ENCODE data around the gene FGF7. TPM values are rescaled to one million over a fixed set of nuclear protein-coding genes. Genes with fewer than 3 reads are reported as not detected.

Gene FGF7
- total and polyA plus RNA-seq, 2 of the 8 experiments (the other 6 are each of a cell fraction or from before 2014, with no cell fraction given), result not detected

DNA sequence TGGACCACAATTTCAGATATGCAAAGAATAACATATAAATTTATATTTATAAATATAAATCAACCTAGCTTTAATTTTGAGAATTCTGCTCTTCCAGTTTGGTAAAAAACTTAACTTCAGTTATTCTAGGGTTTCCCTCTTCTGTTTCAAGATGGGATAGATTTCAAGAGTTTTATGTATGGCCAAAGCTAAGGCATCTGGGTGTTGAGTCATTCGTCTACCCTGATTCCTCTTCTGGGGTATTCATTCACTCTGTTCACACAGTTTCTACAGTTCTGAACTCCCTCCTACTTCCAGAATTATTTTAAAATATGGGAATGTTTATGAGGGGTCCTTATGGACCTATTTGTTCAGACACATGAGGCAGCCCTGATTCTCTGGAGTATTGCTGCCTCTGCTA lies 4.2 kb upstream of the FGF7 start:
- POLR2A ChIA-PET (ENCODE audit: partially characterized antibody), result no interaction called here
- WGBS, 2 experiments (ENCODE audit: extremely low coverage in 1 of 2, insufficient coverage in 1 of 2, insufficient read length in 1 of 2, insufficient replicate concordance in 2 of 2, low coverage in 1 of 2, low lambda C conversion rate in 2 of 2, missing lambda C conversion rate in 1 of 2), result 68% methylated on average over 1 of the region's 1 CpG; no CpG with 5 or more reads in 1 of the 2 experiments
- DNase-seq (ENCODE audit: low read depth in 1 of 2, low spot score in 2 of 2), result no peak
- TF ChIP-seq JUND (IDR thresholded peaks at IDR 0.05; ENCODE audit: low read length), result no peak
- no peak for TF ChIP-seq TBP (IDR thresholded peaks at IDR 0.05; ENCODE audit: low read depth, low read length)
- no peak for TF ChIP-seq YY1 (IDR thresholded peaks at IDR 0.05; ENCODE audit: low read depth, low read length)
- TF ChIP-seq CBX5 (IDR thresholded peaks at IDR 0.05; ENCODE audit: low read depth, low read length), result no peak
- no peak for TF ChIP-seq CTCF (IDR thresholded peaks at IDR 0.05; ENCODE audit: control extremely low read depth in 1 of 3, insufficient read depth in 1 of 3, low read depth in 1 of 3, low read length in 3 of 3)
- no peak for TF ChIP-seq BCL11A (IDR thresholded peaks at IDR 0.05; ENCODE audit: low read depth in 2 of 2, low read length in 2 of 2)
- no peak for TF ChIP-seq GTF2F1 (IDR thresholded peaks at IDR 0.05; ENCODE audit: borderline replicate concordance, low read depth, low read length)
- TF ChIP-seq SUZ12 (IDR thresholded peaks at IDR 0.05; ENCODE audit: low read length), result no peak
- no peak for TF ChIP-seq KDM1A (IDR thresholded peaks at IDR 0.05; ENCODE audit: borderline replicate concordance, low read length)
- no peak for TF ChIP-seq EZH2 (IDR thresholded peaks at IDR 0.05; ENCODE audit: low read depth, low read length, severe bottlenecking)
- TF ChIP-seq EP300 (IDR thresholded peaks at IDR 0.05; ENCODE audit: borderline replicate concordance in 1 of 2, low read depth in 2 of 2, low read length in 2 of 2), result no peak
- no peak for TF ChIP-seq SIN3A (conservative IDR thresholded peaks at IDR 0.05 in 1 of 2, IDR thresholded peaks at IDR 0.05 in 1 of 2; ENCODE audit: low read depth in 1 of 2, low read length in 2 of 2)

More for the DNA sequence above, 4.2 kb upstream of the FGF7 start:
- Histone ChIP-seq H3K23ac (ENCODE audit: insufficient read length) (no peak overlapping the region), H3K4me2 (ENCODE audit: insufficient read depth in 1 of 2, low read depth in 2 of 2, low read length in 2 of 2) (no peak overlapping the region), H2BK15ac (ENCODE audit: low read length) (no peak overlapping the region), H2BK5ac (ENCODE audit: low read depth, low read length) (no peak overlapping the region), H3K27me3 (replicated peaks in 1 of 4; ENCODE audit: control insufficient read depth in 3 of 4, extremely low read depth in 1 of 4, insufficient read depth in 3 of 4, low read length in 3 of 4) (no peaks in the 10 kb centered on the region), H4K5ac (ENCODE audit: insufficient read length, low read depth, low read length) (no peak overlapping the region), H3K18ac (ENCODE audit: extremely low read depth, low read length) (no peak overlapping the region), H4K91ac (replicated peaks; ENCODE audit: insufficient read length, low read length) (no peak overlapping the region), H3K27ac (ENCODE audit: low read depth, low read length) (no peak overlapping the region), H2AK5ac (ENCODE audit: low read depth, low read length) (no peak overlapping the region), H2BK120ac (replicated peaks; ENCODE audit: low read depth, low read length) (no peak overlapping the region), H2AFZ (ENCODE audit: low read length) (no peak overlapping the region), H3K9me3 (ENCODE audit: insufficient read depth in 2 of 2, low read depth in 1 of 2, low read length in 1 of 2) (no peaks in the 10 kb centered on the region), H3K79me1 (ENCODE audit: low read depth, low read length) (no peaks in the 10 kb centered on the region), H2BK12ac (ENCODE audit: low read depth, low read length) (no peak overlapping the region), H3K4me3 (ENCODE audit: extremely low read depth in 1 of 4, insufficient read depth in 2 of 4, low read depth in 3 of 4, low read length in 4 of 4) (no peak overlapping the region), H3K4me1 (replicated peaks in 1 of 4; ENCODE audit: control insufficient read depth in 3 of 4, insufficient read depth in 4 of 4, low read length in 3 of 4) (no peaks in the 10 kb centered on the region; a peak in 1 of 7 replicates), H3K23me2 (ENCODE audit: low read depth, low read length) (no peaks in the 10 kb centered on the region), H3K36me3 (ENCODE audit: control insufficient read depth in 2 of 4, insufficient read depth in 4 of 4, low read length in 3 of 4) (no peaks in the 10 kb centered on the region), H2BK20ac (ENCODE audit: low read length) (no peak overlapping the region), H3K4ac (replicated peaks; ENCODE audit: insufficient read length, low read depth, low read length) (no peak overlapping the region), H3K14ac (ENCODE audit: insufficient read length) (no peak overlapping the region), H4K20me1 (replicated peaks in 1 of 2; ENCODE audit: control insufficient read depth in 1 of 2, insufficient read depth in 2 of 2, low read length in 2 of 2) (no peaks in the 10 kb centered on the region), H4K8ac (ENCODE audit: extremely low read depth, insufficient read depth, low read length) (no peak overlapping the region), H3K79me2 (ENCODE audit: control insufficient read depth in 1 of 2, insufficient read depth in 2 of 2, low read length in 2 of 2) (no peaks in the 10 kb centered on the region), H3K9ac (replicated peaks in 1 of 4; ENCODE audit: extremely low read depth in 1 of 4, low read depth in 3 of 4, low read length in 3 of 4) (no peak overlapping the region), H3K56ac (replicated peaks; ENCODE audit: insufficient read length, low read depth, low read length) (no peak overlapping the region)
- CTCF ChIA-PET (ENCODE audit: partially characterized antibody), result interaction anchor here (0.7 to 9.5 kb wide), 3 partner anchors 14 to 313 kb away, joined by 3 to 153 read pairs (median 4); no protein-coding TSS in a partner anchor
- no peak for FAIRE-seq

All from H1 (cell line).